ENCODE data around the gene DDX46. TPM values are rescaled to one million over a fixed set of nuclear protein-coding genes. Genes with fewer than 3 reads are reported as not detected.

DDX46 gene
- total RNA-seq, 4 donors from 2014 or later, result 29.1 to 41.3 (median 36.8) TPM

DNA sequence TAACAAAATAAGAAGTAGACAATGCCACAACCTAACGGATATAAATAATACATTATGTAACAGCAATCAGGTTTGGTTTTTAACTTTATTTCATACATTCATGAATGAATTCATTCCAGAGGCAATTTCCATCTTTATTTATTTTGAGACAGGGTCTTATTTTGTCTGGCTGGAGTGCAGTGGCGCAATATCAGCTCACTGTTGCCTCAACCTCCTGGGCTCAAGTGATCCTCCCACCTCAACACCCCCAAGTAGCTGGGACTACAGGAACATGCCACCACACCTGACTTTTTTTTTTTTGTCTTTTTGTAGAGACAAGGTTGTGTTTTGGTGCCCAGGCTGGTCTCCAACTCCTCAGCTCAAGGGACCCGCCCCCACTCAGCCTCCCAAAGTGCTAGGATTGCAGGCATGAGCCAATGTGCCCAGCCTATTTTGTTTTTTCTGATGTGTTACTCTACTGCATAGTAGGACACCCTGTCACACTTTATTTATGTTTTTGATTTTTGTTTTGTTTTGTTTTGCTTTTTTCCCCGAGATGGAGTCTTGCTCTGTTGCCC is 60.9 kb downstream of the DDX46 start:
- in situ Hi-C loops (cut with MboI; ENCODE audit: low sequenced_read_pairs in 4 of 4) (no loop called here), intact Hi-C loops (cut with DNase I; ENCODE audit: low total_unique reads) (no loop called here)
- H3K36me3 ChIP-seq, result peaks cover 0 to 82% of the 10 kb centered on the region in 2 donors
- H3K9me3 ChIP-seq, result no peaks in the 10 kb centered on the region
- no peak overlapping the region for H3K4me3 ChIP-seq
- no peak for DNase-seq
- H3K4me1 ChIP-seq, result no peaks in the 10 kb centered on the region
- TF ChIP-seq, protein P1, sequence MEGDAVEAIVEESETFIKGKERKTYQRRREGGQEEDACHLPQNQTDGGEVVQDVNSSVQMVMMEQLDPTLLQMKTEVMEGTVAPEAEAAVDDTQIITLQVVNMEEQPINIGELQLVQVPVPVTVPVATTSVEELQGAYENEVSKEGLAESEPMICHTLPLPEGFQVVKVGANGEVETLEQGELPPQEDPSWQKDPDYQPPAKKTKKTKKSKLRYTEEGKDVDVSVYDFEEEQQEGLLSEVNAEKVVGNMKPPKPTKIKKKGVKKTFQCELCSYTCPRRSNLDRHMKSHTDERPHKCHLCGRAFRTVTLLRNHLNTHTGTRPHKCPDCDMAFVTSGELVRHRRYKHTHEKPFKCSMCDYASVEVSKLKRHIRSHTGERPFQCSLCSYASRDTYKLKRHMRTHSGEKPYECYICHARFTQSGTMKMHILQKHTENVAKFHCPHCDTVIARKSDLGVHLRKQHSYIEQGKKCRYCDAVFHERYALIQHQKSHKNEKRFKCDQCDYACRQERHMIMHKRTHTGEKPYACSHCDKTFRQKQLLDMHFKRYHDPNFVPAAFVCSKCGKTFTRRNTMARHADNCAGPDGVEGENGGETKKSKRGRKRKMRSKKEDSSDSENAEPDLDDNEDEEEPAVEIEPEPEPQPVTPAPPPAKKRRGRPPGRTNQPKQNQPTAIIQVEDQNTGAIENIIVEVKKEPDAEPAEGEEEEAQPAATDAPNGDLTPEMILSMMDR (IDR thresholded peaks at IDR 0.05 in 4 of 5, conservative IDR thresholded peaks at IDR 0.05 in 1 of 5), result no peak
- TF ChIP-seq POLR2A (IDR thresholded peaks at IDR 0.05), result no peak
- peak overlapping the region in 2 of 4 donors; percentile 3 to 16 for H3K27ac ChIP-seq
- ATAC-seq, result no peak
- H3K27me3 ChIP-seq, result no peaks in the 10 kb centered on the region

GRCh38 chr5:134821841-134822240 is 63.3 kb downstream of the DDX46 start:
- Histone ChIP-seq H3K9me3 (no peaks in the 10 kb centered on the region), H3K27ac (peak overlapping the region in 1 of 4 donors; percentile 3), H3K4me3 (no peak overlapping the region), H3K4me1 (no peaks in the 10 kb centered on the region), H3K27me3 (no peaks in the 10 kb centered on the region), H3K36me3 (peaks cover 0 to 87% of the 10 kb centered on the region in 2 donors)
- intact Hi-C loops (cut with DNase I; ENCODE audit: low total_unique reads), result no loop called here
- DNase-seq (no peak), ATAC-seq (peak in 1 of 2 donors; percentile 33)
- TF ChIP-seq POLR2A (IDR thresholded peaks at IDR 0.05), result no peak
- TF ChIP-seq, protein P1 (IDR thresholded peaks at IDR 0.05 in 4 of 5, conservative IDR thresholded peaks at IDR 0.05 in 1 of 5), result no peak
- in situ Hi-C loops (cut with MboI; ENCODE audit: low sequenced_read_pairs in 4 of 4), result no loop called here

GRCh38 chr5:134824681-134825080 is 66.1 kb downstream of the DDX46 start:
- ATAC-seq (no peak), DNase-seq (no peak)
- TF ChIP-seq, protein P1 (IDR thresholded peaks at IDR 0.05 in 4 of 5, conservative IDR thresholded peaks at IDR 0.05 in 1 of 5), result no peak
- no peak for TF ChIP-seq POLR2A (IDR thresholded peaks at IDR 0.05)
- Histone ChIP-seq H3K36me3 (peaks cover 0 to 82% of the 10 kb centered on the region in 2 donors), H3K4me1 (no peaks in the 10 kb centered on the region), H3K27me3 (no peaks in the 10 kb centered on the region), H3K27ac (no peak overlapping the region), H3K9me3 (no peaks in the 10 kb centered on the region), H3K4me3 (no peak overlapping the region)
- intact Hi-C loops (cut with DNase I; ENCODE audit: low total_unique reads) (no loop called here), in situ Hi-C loops (cut with MboI; ENCODE audit: low sequenced_read_pairs in 4 of 4) (no loop called here)

DNA sequence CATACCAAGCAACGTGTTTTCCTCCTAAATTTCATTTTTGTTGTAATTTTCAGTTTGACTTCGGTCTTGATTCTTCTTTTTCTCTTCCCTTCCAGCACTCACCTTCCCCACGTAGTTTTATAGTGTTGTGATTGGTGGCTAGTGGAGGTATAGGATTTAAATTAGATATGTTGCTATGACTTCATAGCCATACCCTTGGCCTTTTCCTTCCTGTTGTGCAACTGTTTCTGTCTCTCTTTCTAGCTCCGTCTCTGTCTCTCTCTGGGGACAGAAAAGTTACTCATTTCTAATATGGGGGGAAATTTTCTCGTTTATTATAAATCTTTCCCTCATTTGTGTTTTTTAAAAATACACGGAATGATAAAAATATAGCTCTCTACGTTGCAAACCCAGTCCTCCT is 66.6 kb downstream of the DDX46 start:
- peaks cover 0 to 76% of the 10 kb centered on the region in 2 donors for H3K36me3 ChIP-seq
- no peak overlapping the region for H3K27ac ChIP-seq
- ATAC-seq (no peak), DNase-seq (no peak)
- TF ChIP-seq, protein P1 (IDR thresholded peaks at IDR 0.05 in 4 of 5, conservative IDR thresholded peaks at IDR 0.05 in 1 of 5), result no peak
- TF ChIP-seq POLR2A (IDR thresholded peaks at IDR 0.05), result no peak
- H3K27me3 ChIP-seq, result no peaks in the 10 kb centered on the region
- no peaks in the 10 kb centered on the region for H3K4me1 ChIP-seq
- no peak overlapping the region for H3K4me3 ChIP-seq
- H3K9me3 ChIP-seq, result no peaks in the 10 kb centered on the region
- intact Hi-C loops (cut with DNase I; ENCODE audit: low total_unique reads) (no loop called here), in situ Hi-C loops (cut with MboI; ENCODE audit: low sequenced_read_pairs in 4 of 4) (no loop called here)
